Measurements from ENCODE around the gene ATP1A2. TPM values are rescaled to one million over a fixed set of nuclear protein-coding genes. Genes with fewer than 3 reads are reported as not detected.

ATP1A2 gene
- total RNA-seq, 1 donor from 2014 or later: 0.10 TPM

- DNase-seq (ENCODE audit: low read depth): no peak
These were observed 56.4 kb downstream of the ATP1A2 start for GRCh38 chr1:160171980-160172379.

- no peak for DNase-seq (ENCODE audit: low read depth)
These were observed 61.7 kb downstream of the ATP1A2 start for GRCh38 chr1:160177231-160177630.

GRCh38 chr1:160177667-160178066 is 62.1 kb downstream of the ATP1A2 start:
- DNase-seq (ENCODE audit: low read depth): no peak

GRCh38 chr1:160178731-160179130 is 63.2 kb downstream of the ATP1A2 start:
- no peak for DNase-seq (ENCODE audit: low read depth)

GRCh38 chr1:160179336-160179735 is 63.8 kb downstream of the ATP1A2 start:
- no peak for DNase-seq (ENCODE audit: low read depth)

- DNase-seq (ENCODE audit: low read depth): no peak
These were observed 70.7 kb downstream of the ATP1A2 start for GRCh38 chr1:160186246-160186645.

- DNase-seq (ENCODE audit: low read depth): no peak
These were observed 71.2 kb downstream of the ATP1A2 start for GRCh38 chr1:160186729-160187128.

GRCh38 chr1:160187407-160187806 is 71.8 kb downstream of the ATP1A2 start:
- DNase-seq (ENCODE audit: low read depth): no peak

GRCh38 chr1:160188341-160188740 is 72.8 kb downstream of the ATP1A2 start:
- no peak for DNase-seq (ENCODE audit: low read depth)

GRCh38 chr1:160189649-160190625 is 74.4 kb downstream of the ATP1A2 start, which contains the start of gene CASQ1:
Gene CASQ1 (plus strand): TSS chr1:160190575. CDS start chr1:160190752, 177 bp downstream.
- DNase-seq (ENCODE audit: low read depth): peak; percentile 8

- no peak for DNase-seq (ENCODE audit: low read depth)
These were observed 76.2 kb downstream of the ATP1A2 start for GRCh38 chr1:160191756-160192155.

GRCh38 chr1:160192234-160192633 is 76.7 kb downstream of the ATP1A2 start:
- no peak for DNase-seq (ENCODE audit: low read depth)

Other genes starting within 250 kb of the ATP1A2 start
- gene CFAP45, start 215.6 kb upstream of the ATP1A2 start, total RNA-seq: 0.25 and 0.69 TPM in 2 replicates
- 526 and 548 TPM in 2 replicates for gene TAGLN2, start 190.3 kb upstream of the ATP1A2 start, total RNA-seq
- not detected in 2 replicates for gene IGSF9, start 170.1 kb upstream of the ATP1A2 start, total RNA-seq
- not detected in 2 replicates for gene SLAMF9, start 161.5 kb upstream of the ATP1A2 start, total RNA-seq
- 4.0 and 5.2 TPM in 2 replicates for gene PIGM, start 83.8 kb upstream of the ATP1A2 start, total RNA-seq
- 0.15 TPM in 1 of 2 replicates, not detected in the other for gene KCNJ10, start 45.6 kb upstream of the ATP1A2 start, total RNA-seq
- not detected in 2 replicates for gene KCNJ9, start 34.2 kb upstream of the ATP1A2 start, total RNA-seq
- 56.1 and 59.4 TPM in 2 replicates for gene IGSF8, start 17.1 kb upstream of the ATP1A2 start, total RNA-seq
- not detected in 2 replicates for gene ATP1A4, start 35.8 kb downstream of the ATP1A2 start, total RNA-seq
- gene CASQ1, start 74.8 kb downstream of the ATP1A2 start, total RNA-seq: not detected in 2 replicates
- 84.6 and 194 TPM in 2 replicates for gene PEA15, start 89.6 kb downstream of the ATP1A2 start, total RNA-seq
- gene DCAF8, start 146.8 kb downstream of the ATP1A2 start, total RNA-seq: 69.8 and 107 TPM in 2 replicates
- gene PEX19, start 169.4 kb downstream of the ATP1A2 start, total RNA-seq: 42.7 and 65.3 TPM in 2 replicates
- 206 and 250 TPM in 2 replicates for gene COPA, start 227.5 kb downstream of the ATP1A2 start, total RNA-seq
- gene NCSTN, start 227.6 kb downstream of the ATP1A2 start, total RNA-seq: 113 and 168 TPM in 2 replicates

All from renal cortical epithelial cell (primary cell).